ENCODE data around the gene HEPN1.
"Not testable (repeated sequence)": the region's sequence is repeated elsewhere in the genome, so short reads cannot be mapped to it uniquely, and the experiment has no call there.

The HEPN1 gene

DNA sequence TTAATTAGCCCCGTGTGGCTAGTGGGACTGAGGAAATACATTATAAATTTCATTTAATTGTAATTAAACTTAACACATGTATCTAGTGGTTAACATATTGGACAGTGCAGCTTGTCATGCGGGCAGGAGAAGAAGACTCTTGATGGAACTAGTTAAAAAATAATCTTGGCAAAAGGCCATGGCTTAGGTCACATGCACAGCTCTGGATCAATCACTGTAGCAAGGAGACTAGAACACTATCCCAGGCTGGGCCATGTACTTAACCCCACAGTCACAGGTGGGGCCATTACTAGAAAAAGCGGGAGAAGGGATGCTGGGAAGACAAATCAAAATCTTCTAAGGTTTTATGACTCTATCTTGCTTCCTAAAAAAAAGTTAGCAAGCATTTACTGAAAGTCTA lies 25.5 kb downstream of the HEPN1 start:
- no peak for FAIRE-seq

DNA sequence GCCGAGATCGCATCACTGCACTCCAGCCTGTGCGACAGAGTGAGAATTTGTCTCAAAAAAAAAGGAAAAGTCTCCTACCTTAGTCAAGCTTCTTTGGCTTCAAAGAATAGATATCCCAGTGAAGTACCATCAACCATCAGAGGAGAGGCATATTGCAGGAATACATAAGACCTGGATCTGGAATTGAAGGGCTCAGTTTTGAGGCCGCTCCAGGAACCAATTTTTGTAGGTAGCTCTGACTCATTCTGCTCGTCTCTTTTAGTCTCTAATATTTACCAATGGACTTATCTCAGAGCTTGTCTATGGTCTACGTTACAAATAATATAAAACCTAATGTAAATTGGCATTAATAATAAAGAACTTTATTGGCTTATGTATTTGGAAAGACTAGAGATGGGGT lies 26.8 kb downstream of the HEPN1 start:
- FAIRE-seq, result no peak

- no peak for FAIRE-seq
Observed at GRCh38 chr11:124946735-124947141, 27.7 kb downstream of the HEPN1 start.

- FAIRE-seq, result no peak
Observed at GRCh38 chr11:124950601-124951330, 31.7 kb downstream of the HEPN1 start.

DNA sequence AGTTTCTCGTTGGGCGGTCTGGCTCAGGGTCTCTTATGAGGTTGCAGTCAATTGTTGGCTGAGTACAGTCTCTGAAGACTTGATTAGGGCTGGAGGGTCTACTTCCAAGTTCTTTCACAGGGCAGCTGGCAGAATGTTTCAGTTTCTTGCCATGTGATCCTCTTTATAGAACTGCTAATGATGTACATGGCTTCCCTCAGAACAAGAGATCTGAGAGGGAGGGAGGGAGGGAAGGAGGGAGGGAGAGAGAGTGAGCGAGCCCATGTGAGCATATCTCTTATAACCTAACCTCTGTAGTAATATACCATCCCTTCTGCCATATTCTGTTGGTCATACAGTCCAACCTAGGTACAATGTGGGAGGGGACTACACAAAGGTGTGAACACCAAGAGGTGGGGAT lies 32.3 kb downstream of the HEPN1 start:
- FAIRE-seq, result no peak

DNA sequence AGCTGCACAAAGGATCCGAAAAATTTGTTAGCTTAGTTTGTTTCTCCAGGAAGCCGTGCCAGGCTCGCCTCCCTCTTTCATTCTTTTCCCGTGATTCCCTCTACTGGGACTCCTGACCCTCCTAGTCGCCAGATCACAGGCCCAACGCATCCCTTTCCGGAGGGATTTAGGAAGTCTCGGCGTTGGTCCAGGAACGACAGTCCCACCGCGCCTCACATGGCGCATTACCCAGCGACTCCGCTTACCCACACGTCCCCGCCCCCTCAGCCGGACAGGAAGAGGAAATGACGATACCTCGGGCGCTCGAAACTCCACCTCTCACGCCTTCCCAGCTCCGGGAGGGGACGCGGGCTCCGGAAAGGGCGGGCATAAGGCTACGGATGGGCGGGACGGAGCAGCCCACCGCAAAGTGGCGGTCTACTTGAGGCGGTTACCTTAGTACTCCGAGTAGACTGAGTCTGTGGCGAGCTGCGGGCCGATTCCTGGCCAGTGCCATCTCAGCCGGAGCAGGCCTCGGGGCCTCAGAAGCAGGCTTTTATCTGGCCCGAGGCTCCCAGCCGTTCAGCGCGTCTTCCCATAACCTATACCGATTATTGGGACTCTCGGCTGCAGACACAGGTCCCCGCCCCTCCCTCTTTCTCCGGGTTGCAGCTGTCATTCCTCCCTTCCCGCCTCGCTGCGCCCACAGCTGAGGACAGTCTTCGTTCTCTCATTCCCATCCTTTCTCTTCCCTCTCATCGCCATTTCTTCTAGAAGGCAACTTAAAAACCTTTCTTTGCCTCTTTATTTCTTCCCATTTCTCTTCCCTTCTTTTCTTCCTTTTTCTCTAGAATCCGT lies 34.9 kb downstream of the HEPN1 start, which contains the start of gene CCDC15:
CCDC15 (plus strand) TSS at position 450 of the 837 bp plus-strand sequence. CDS start 531 bp downstream, outside the sequence.
- peak; percentile 98 for FAIRE-seq

- no peak for FAIRE-seq
Observed at GRCh38 chr11:124954590-124954955, 35.5 kb downstream of the HEPN1 start.

GRCh38 chr11:124955035-124955434 lies 36.0 kb downstream of the HEPN1 start:
- FAIRE-seq, result no peak

DNA sequence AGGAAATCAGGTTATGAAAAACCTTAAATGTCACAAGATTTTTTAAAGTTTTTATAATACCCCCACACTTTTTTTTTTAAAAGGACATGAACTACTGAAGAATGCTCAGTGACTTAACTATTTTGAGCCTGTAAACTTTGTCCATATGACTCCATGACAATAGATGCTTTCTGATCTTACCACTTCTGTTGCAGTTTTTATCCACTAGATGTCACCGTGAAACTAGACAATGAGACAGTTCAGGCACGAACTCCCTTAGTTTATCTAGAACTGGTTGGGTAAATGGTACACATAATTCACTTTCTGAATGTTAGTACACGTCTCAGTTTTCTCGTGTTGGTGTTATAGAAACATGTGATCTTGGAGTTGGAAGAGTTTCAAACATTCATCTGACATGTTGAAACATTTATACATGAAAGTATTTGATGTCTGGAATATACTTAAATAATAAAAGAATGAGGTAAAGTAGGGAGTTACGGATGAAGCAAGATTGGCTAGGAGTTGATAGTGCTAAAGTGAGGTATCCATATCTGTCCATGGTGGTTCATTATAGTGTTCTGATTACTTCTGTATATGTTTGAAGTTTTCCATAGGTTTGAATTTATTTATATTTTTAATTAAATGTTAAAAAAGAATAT lies 43.0 kb downstream of the HEPN1 start:
- FAIRE-seq, result peak; percentile 98

DNA sequence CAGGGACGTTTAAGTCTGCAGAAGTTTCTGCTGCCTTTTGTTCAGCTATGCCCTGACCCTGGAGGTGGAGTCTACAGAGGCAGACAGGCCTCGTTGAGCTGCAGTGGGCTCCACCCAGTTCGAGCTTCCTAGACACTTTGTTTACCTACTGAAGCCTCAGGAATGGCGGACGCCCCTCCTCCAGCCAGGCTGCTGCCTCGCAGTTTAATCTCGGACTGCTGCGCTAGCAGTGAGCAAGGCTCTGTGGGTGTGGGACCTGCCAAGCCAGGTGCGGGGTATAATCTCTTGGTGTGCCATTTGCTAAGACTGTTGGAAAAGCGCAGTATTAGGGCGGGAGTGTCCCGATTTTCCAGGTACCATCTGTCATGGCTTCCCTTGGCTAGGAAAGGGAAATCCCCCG lies 49.1 kb downstream of the HEPN1 start:
- not testable (repeated sequence) for FAIRE-seq

Data from A204.1 (cell line).